ENCODE results near the gene ATG9A. TPM values are rescaled to one million over a fixed set of nuclear protein-coding genes. Genes with fewer than 3 reads are reported as not detected.

The ATG9A gene
- total and polyA plus RNA-seq, 9 of the 15 experiments (the other 6 are each of a cell fraction or from before 2014, with no cell fraction given) = 0.25 to 65.6 (median 23.4) TPM

DNA sequence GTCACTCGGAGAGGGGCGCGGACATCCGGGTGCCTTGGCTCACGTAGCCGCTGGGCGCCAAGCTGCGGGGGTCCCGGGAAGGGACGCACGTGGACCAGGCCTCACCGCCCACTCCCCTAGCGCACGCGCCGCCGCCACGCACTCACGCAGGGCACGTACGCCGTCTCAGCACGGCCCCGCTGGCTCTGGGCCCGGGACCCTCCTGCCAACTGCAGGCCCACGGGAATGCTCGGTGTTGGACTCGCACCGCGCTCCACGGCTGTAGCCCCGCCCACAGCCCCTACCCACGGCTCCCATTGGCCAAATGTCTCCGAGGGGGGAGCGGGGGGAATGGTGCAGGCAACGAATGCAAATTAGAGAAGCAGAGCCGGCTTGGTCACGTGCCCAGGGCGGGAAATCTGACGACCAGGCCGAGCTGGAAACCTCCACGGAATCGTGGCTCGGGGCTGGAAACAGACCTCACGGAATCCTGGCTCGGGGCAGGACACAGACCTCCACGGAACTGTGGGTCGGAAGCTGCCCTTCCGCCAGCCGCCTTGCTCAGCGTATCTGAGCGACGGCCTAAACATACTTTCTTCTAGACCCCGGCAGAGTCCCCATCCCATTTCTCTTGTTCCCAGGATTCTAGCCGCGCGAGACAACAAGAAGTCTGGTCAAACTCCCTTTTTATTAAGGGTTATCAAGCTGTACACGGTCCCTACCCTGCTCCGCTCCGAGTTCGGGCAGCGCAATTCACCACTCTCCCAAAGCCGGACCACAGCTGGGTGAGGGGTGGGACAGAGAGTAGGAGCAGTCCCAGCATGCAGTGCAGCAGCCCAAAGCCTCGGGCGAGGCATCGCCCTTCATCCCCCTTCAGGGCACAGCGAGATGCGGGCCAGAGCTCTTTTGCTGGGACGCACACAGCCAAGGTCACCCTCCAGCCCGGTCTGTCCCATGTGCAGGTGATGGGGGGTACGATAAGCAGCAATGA lies 10.4 kb downstream of the ATG9A start, which contains the start of gene ABCB6 (continued):
- TF ChIP-seq GATA2 (CRISPR knock-in tag; IDR thresholded peaks at IDR 0.05) = no peak
- TF ChIP-seq, protein P1, sequence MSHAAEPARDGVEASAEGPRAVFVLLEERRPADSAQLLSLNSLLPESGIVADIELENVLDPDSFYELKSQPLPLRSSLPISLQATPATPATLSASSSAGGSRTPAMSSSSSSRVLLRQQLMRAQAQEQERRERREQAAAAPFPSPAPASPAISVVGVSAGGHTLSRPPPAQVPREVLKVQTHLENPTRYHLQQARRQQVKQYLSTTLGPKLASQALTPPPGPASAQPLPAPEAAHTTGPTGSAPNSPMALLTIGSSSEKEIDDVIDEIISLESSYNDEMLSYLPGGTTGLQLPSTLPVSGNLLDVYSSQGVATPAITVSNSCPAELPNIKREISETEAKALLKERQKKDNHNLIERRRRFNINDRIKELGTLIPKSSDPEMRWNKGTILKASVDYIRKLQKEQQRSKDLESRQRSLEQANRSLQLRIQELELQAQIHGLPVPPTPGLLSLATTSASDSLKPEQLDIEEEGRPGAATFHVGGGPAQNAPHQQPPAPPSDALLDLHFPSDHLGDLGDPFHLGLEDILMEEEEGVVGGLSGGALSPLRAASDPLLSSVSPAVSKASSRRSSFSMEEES (CRISPR knock-in tag; IDR thresholded peaks at IDR 0.05) = peak; percentile 95
- no peak for TF ChIP-seq ZNF644 (tag; IDR thresholded peaks at IDR 0.05; ENCODE audit: low read depth)
- no peak for TF ChIP-seq PCBP2 (IDR thresholded peaks at IDR 0.05; ENCODE audit: low read depth, low read length, poor library complexity, severe bottlenecking)
- peak; percentile 89 for TF ChIP-seq POLR2G (IDR thresholded peaks at IDR 0.05; ENCODE audit: low read depth, low read length)
- no peak for TF ChIP-seq ZNF217 (CRISPR knock-in tag; IDR thresholded peaks at IDR 0.05)
- TF ChIP-seq ZNF507 (tag; conservative IDR thresholded peaks at IDR 0.05) = no peak
- TF ChIP-seq ATF1 (CRISPR knock-in tag; IDR thresholded peaks at IDR 0.05) = no peak
- TF ChIP-seq ATF1 (tag; IDR thresholded peaks at IDR 0.05) = peak; percentile 62; the same call in 1 of the 2 replicates
- TF ChIP-seq, protein P2, sequence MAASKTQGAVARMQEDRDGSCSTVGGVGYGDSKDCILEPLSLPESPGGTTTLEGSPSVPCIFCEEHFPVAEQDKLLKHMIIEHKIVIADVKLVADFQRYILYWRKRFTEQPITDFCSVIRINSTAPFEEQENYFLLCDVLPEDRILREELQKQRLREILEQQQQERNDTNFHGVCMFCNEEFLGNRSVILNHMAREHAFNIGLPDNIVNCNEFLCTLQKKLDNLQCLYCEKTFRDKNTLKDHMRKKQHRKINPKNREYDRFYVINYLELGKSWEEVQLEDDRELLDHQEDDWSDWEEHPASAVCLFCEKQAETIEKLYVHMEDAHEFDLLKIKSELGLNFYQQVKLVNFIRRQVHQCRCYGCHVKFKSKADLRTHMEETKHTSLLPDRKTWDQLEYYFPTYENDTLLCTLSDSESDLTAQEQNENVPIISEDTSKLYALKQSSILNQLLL (CRISPR knock-in tag; IDR thresholded peaks at IDR 0.05; ENCODE audit: borderline replicate concordance) = no peak
- TF ChIP-seq U2AF1 (optimal IDR thresholded peaks at IDR 0.05; ENCODE audit: low read depth, low read length) = no peak
- 0 out of 2 replicates have a peak, but pooled peaks have one; percentile 13 for TF ChIP-seq ZNF263 (CRISPR knock-in tag; IDR thresholded peaks at IDR 0.05; ENCODE audit: borderline replicate concordance)
- TF ChIP-seq, protein P3, sequence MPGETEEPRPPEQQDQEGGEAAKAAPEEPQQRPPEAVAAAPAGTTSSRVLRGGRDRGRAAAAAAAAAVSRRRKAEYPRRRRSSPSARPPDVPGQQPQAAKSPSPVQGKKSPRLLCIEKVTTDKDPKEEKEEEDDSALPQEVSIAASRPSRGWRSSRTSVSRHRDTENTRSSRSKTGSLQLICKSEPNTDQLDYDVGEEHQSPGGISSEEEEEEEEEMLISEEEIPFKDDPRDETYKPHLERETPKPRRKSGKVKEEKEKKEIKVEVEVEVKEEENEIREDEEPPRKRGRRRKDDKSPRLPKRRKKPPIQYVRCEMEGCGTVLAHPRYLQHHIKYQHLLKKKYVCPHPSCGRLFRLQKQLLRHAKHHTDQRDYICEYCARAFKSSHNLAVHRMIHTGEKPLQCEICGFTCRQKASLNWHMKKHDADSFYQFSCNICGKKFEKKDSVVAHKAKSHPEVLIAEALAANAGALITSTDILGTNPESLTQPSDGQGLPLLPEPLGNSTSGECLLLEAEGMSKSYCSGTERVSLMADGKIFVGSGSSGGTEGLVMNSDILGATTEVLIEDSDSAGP (CRISPR knock-in tag; IDR thresholded peaks at IDR 0.05) = no peak
- TF ChIP-seq ELF2 (CRISPR knock-in tag; IDR thresholded peaks at IDR 0.05) = no peak
- peak; percentile 56; the same call in 1 of the 2 replicates for TF ChIP-seq CREB1 (IDR thresholded peaks at IDR 0.05)
- TF ChIP-seq CREB1 (CRISPR knock-in tag; IDR thresholded peaks at IDR 0.05) = peak; percentile 0; the same call in 1 of the 2 replicates
- TF ChIP-seq NR1H2 (CRISPR knock-in tag; IDR thresholded peaks at IDR 0.05) = no peak; the same call in 1 of the 2 replicates
- TF ChIP-seq CAMTA2 (CRISPR knock-in tag; conservative IDR thresholded peaks at IDR 0.05) = no peak
- no peak for TF ChIP-seq NFRKB (IDR thresholded peaks at IDR 0.05; ENCODE audit: low read depth)
- peak; percentile 42; the same call in 1 of the 2 replicates for TF ChIP-seq LCOR (CRISPR knock-in tag; IDR thresholded peaks at IDR 0.05)
